C4-2B (cell line): Measurements from ENCODE around the gene PEX16.

Source experiments
- ZFX ChIP-seq: fragments of 450-650 bp; IDR thresholded peaks from 2 replicates; pipeline ENCODE4 v1.6.1; 2017
- TF ChIP-seq, protein P1 (sequence below): fragments of 450-650 bp; conservative IDR thresholded peaks from 2 replicates; pipeline ENCODE4 v1.5.1; 2017; ENCODE audit warnings: mild to moderate bottlenecking

- TF ChIP-seq, protein P1, sequence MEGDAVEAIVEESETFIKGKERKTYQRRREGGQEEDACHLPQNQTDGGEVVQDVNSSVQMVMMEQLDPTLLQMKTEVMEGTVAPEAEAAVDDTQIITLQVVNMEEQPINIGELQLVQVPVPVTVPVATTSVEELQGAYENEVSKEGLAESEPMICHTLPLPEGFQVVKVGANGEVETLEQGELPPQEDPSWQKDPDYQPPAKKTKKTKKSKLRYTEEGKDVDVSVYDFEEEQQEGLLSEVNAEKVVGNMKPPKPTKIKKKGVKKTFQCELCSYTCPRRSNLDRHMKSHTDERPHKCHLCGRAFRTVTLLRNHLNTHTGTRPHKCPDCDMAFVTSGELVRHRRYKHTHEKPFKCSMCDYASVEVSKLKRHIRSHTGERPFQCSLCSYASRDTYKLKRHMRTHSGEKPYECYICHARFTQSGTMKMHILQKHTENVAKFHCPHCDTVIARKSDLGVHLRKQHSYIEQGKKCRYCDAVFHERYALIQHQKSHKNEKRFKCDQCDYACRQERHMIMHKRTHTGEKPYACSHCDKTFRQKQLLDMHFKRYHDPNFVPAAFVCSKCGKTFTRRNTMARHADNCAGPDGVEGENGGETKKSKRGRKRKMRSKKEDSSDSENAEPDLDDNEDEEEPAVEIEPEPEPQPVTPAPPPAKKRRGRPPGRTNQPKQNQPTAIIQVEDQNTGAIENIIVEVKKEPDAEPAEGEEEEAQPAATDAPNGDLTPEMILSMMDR: no peak
- no peak for TF ChIP-seq ZFX
These were observed 10.6 kb downstream of the PEX16 start, which contains the start of gene FREY1 for GRCh38 chr11:45906965-45907611.
